ENCODE data around the gene TMEM131L. TPM values are rescaled to one million over a fixed set of nuclear protein-coding genes. Genes with fewer than 3 reads are reported as not detected.

The TMEM131L gene
- total RNA-seq, 1 donor from 2014 or later = 7.6 TPM

GRCh38 chr4:153420361-153420760 is 45.8 kb upstream of the TMEM131L start:
- DNase-seq (ENCODE audit: low read depth) = no peak
- H3K36me3 ChIP-seq (ENCODE audit: control insufficient read depth, insufficient read depth, low read length) = no peaks in the 10 kb centered on the region
- no peaks in the 10 kb centered on the region for H3K27me3 ChIP-seq (ENCODE audit: control insufficient read depth, insufficient read depth, low read length)
- no peak overlapping the region for H3K4me3 ChIP-seq (ENCODE audit: low read depth, low read length)
- TF ChIP-seq CTCF (IDR thresholded peaks at IDR 0.05; ENCODE audit: insufficient read depth, low read length, poor library complexity, severe bottlenecking) = no peak

- TF ChIP-seq CTCF (IDR thresholded peaks at IDR 0.05; ENCODE audit: insufficient read depth, low read length, poor library complexity, severe bottlenecking) = no peak
- Histone ChIP-seq H3K36me3 (ENCODE audit: control insufficient read depth, insufficient read depth, low read length) (no peaks in the 10 kb centered on the region), H3K4me3 (ENCODE audit: low read depth, low read length) (no peak overlapping the region), H3K27me3 (ENCODE audit: control insufficient read depth, insufficient read depth, low read length) (no peaks in the 10 kb centered on the region)
- DNase-seq (ENCODE audit: low read depth) = no peak
These were observed 44.2 kb upstream of the TMEM131L start for GRCh38 chr4:153421941-153422340.

- no peaks in the 10 kb centered on the region for H3K27me3 ChIP-seq (ENCODE audit: control insufficient read depth, insufficient read depth, low read length)
- no peaks in the 10 kb centered on the region for H3K36me3 ChIP-seq (ENCODE audit: control insufficient read depth, insufficient read depth, low read length)
- no peak for DNase-seq (ENCODE audit: low read depth)
- no peak overlapping the region for H3K4me3 ChIP-seq (ENCODE audit: low read depth, low read length)
- no peak for TF ChIP-seq CTCF (IDR thresholded peaks at IDR 0.05; ENCODE audit: insufficient read depth, low read length, poor library complexity, severe bottlenecking)
These were observed 39.8 kb upstream of the TMEM131L start for GRCh38 chr4:153426207-153426885.

GRCh38 chr4:153427363-153428071 is 38.6 kb upstream of the TMEM131L start:
- no peak for TF ChIP-seq CTCF (IDR thresholded peaks at IDR 0.05; ENCODE audit: insufficient read depth, low read length, poor library complexity, severe bottlenecking)
- no peaks in the 10 kb centered on the region for H3K36me3 ChIP-seq (ENCODE audit: control insufficient read depth, insufficient read depth, low read length)
- H3K4me3 ChIP-seq (ENCODE audit: low read depth, low read length) = no peak overlapping the region
- no peaks in the 10 kb centered on the region for H3K27me3 ChIP-seq (ENCODE audit: control insufficient read depth, insufficient read depth, low read length)
- no peak for DNase-seq (ENCODE audit: low read depth)

GRCh38 chr4:153428941-153429475 is 37.2 kb upstream of the TMEM131L start:
- no peak for DNase-seq (ENCODE audit: low read depth)
- Histone ChIP-seq H3K27me3 (ENCODE audit: control insufficient read depth, insufficient read depth, low read length) (no peaks in the 10 kb centered on the region), H3K36me3 (ENCODE audit: control insufficient read depth, insufficient read depth, low read length) (no peaks in the 10 kb centered on the region), H3K4me3 (ENCODE audit: low read depth, low read length) (no peak overlapping the region)
- TF ChIP-seq CTCF (IDR thresholded peaks at IDR 0.05; ENCODE audit: insufficient read depth, low read length, poor library complexity, severe bottlenecking) = no peak
